Smooth muscle cell (in vitro differentiated cells): ENCODE data around the gene LPAR3. TPM values are rescaled to one million over a fixed set of nuclear protein-coding genes. Genes with fewer than 3 reads are reported as not detected.

Source experiments
- DNase-seq: peaks from one replicate; lab custom pipeline; 2025; ENCODE audit not compliant: unreplicated experiment; lab: John Stamatoyannopoulos, UW
- H2AFZ ChIP-seq: fragments of 200-600 bp; sonication (generic); 2 replicates; pipeline ENCODE4 v1.6.0; 2016; ENCODE audit warnings: antibody characterized with exemption, low read depth, mild to moderate bottlenecking
- H3F3A ChIP-seq: fragments of 200-600 bp; sonication (generic); 2 replicates; pipeline ENCODE4 v1.6.0; 2017; ENCODE audit warnings: antibody characterized with exemption, low read depth
- H3K27ac ChIP-seq: fragments of 200-600 bp; sonication (generic); 2 replicates; pipeline ENCODE4 v1.5.1; 2016; ENCODE audit warnings: low read depth, mild to moderate bottlenecking
- H3K27me3 ChIP-seq: fragments of 200-600 bp; sonication (generic); 2 replicates; pipeline ENCODE4 v1.6.1; 2016; ENCODE audit warnings: low read depth, mild to moderate bottlenecking
- H3K36me3 ChIP-seq: fragments of 200-600 bp; sonication (generic); 2 replicates; pipeline ENCODE4 v1.5.1; 2016; ENCODE audit warnings: low read depth
- H3K4me1 ChIP-seq: fragments of 200-600 bp; sonication (generic); 2 replicates; pipeline ENCODE4 v1.5.1; 2016; ENCODE audit warnings: low read depth
- H3K4me2 ChIP-seq: fragments of 200-600 bp; sonication (generic); 2 replicates; pipeline ENCODE4 v1.6.0; 2016; ENCODE audit warnings: mild to moderate bottlenecking
- H3K4me3 ChIP-seq: fragments of 200-600 bp; sonication (generic); 2 replicates; pipeline ENCODE4 v1.5.1; 2016; ENCODE audit warnings: mild to moderate bottlenecking
- H3K79me2 ChIP-seq: fragments of 200-600 bp; sonication (generic); 2 replicates; pipeline ENCODE4 v1.6.0; 2016; ENCODE audit warnings: low read depth, mild to moderate bottlenecking
- H3K9ac ChIP-seq: fragments of 200-600 bp; sonication (generic); 2 replicates; pipeline ENCODE4 v1.6.0; 2016; ENCODE audit warnings: low read depth
- H3K9me3 ChIP-seq: fragments of 200-600 bp; sonication (generic); replicated peaks from 2 replicates; pipeline ENCODE4 v1.5.1; 2016; ENCODE audit warnings: low read depth
- H4K20me1 ChIP-seq: fragments of 200-600 bp; sonication (generic); 2 replicates; pipeline ENCODE4 v1.6.0; 2016; ENCODE audit warnings: low read depth
- WGBS: methylation state at CpG from one replicate; pipeline ENCODE4 v1.1.7; 2016; ENCODE audit warnings: low lambda C conversion rate; 5-methylcytosine and 5-hydroxymethylcytosine counted together
- polyA plus RNA-seq: library from polyadenylated mRNA; unstranded; fragments of >200 nt; fragmentation: Nextera tagmentation; extraction: Ambion mirVana; gene quantifications from 2 replicates; pipeline ENCODE4 v1.2.1, GENCODE V29; 2016
- total RNA-seq: library from RNA; depleted of rRNA; stranded (reverse); fragments of >200 nt; gene quantifications from 2 replicates; pipeline ENCODE4 v1.2.3, GENCODE V29; 2014
- TF ChIP-seq, protein P1 (sequence below): fragments of 200-600 bp; sonication (generic); IDR thresholded peaks from 2 replicates; pipeline ENCODE4 v1.5.1; 2017; ENCODE audit warnings: borderline replicate concordance, mild to moderate bottlenecking, antibody characterized with exemption; ENCODE audit not compliant: insufficient read depth, poor library complexity, severe bottlenecking

The LPAR3 gene
- total and polyA plus RNA-seq, 2 experiments from 2014 or later, result 0.78 to 0.94 TPM

DNA sequence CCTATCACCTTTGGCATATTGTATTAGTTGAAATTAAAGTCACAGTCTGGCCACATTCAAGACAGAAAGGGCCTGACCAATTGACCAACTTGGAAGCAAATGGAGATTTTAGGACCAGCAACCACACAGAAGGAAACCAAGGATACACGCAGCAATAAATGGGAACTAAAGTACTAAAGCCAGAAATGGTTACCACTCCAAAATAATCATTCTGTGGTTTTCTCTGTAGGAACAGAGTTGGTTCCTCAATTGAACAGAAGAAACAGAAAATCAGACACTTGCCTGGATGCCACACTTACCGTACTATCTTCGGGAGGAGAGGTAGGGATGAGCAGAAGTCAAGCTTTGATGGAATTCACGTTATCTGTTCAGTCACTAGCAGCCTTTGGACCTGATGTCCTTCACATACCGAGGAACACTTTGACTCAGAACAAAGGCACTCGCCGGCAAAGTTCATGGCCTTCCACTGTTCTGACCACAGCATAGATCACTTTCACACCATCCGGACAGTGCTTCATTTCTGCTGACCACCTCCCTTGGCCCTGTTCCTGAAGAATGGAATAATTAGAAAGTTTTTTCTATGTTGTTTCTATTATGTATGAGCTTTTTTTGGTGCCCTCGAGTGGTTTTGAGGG lies 96.9 kb downstream of the LPAR3 start:
- Histone ChIP-seq H3K9ac (no peak overlapping the region), H4K20me1 (no peaks in the 10 kb centered on the region), H3K79me2 (no peaks in the 10 kb centered on the region), H3K9me3 (peaks cover 5% of the 10 kb centered on the region), H3K27ac (no peak overlapping the region), H3K4me1 (no peaks in the 10 kb centered on the region), H3F3A (no peaks in the 10 kb centered on the region), H3K36me3 (no peaks in the 10 kb centered on the region), H3K4me3 (no peak overlapping the region), H3K27me3 (no peaks in the 10 kb centered on the region), H3K4me2 (no peak overlapping the region), H2AFZ (no peak overlapping the region)
- DNase-seq, result no peak
- 90% methylated on average over 9 of the region's 9 CpGs for WGBS
- TF ChIP-seq, protein P1, sequence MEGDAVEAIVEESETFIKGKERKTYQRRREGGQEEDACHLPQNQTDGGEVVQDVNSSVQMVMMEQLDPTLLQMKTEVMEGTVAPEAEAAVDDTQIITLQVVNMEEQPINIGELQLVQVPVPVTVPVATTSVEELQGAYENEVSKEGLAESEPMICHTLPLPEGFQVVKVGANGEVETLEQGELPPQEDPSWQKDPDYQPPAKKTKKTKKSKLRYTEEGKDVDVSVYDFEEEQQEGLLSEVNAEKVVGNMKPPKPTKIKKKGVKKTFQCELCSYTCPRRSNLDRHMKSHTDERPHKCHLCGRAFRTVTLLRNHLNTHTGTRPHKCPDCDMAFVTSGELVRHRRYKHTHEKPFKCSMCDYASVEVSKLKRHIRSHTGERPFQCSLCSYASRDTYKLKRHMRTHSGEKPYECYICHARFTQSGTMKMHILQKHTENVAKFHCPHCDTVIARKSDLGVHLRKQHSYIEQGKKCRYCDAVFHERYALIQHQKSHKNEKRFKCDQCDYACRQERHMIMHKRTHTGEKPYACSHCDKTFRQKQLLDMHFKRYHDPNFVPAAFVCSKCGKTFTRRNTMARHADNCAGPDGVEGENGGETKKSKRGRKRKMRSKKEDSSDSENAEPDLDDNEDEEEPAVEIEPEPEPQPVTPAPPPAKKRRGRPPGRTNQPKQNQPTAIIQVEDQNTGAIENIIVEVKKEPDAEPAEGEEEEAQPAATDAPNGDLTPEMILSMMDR, result no peak

DNA sequence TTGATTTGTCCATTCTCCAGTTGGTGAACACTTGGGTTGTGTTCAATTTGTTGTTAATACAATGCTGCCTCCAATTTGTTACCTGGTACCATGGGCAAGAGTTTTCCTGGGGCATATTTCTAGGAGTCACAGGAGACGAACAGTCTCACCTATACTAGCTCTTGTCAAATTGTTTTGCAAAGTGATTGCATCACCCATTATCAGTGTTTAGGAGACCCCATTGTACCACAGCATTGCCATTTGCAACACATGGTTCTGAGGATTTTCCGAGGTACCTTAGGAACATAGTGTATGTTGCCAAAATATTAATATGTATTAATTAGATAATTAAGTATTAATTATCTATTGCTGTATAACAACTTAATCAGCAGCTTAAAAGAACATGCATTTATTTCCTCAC lies 97.8 kb downstream of the LPAR3 start:
- H3K27me3 ChIP-seq, result no peaks in the 10 kb centered on the region
- no peak overlapping the region for H2AFZ ChIP-seq
- H3K9me3 ChIP-seq, result peaks cover 5% of the 10 kb centered on the region
- no peaks in the 10 kb centered on the region for H4K20me1 ChIP-seq
- TF ChIP-seq, protein P1, result no peak
- no peaks in the 10 kb centered on the region for H3K79me2 ChIP-seq
- no peak overlapping the region for H3K4me3 ChIP-seq
- H3K36me3 ChIP-seq, result no peaks in the 10 kb centered on the region
- H3K4me1 ChIP-seq, result no peaks in the 10 kb centered on the region
- no peak for DNase-seq
- no peak overlapping the region for H3K27ac ChIP-seq
- 100% methylated on average over 2 of the region's 2 CpGs for WGBS
- no peaks in the 10 kb centered on the region for H3F3A ChIP-seq
- H3K4me2 ChIP-seq, result no peak overlapping the region
- no peak overlapping the region for H3K9ac ChIP-seq

DNA sequence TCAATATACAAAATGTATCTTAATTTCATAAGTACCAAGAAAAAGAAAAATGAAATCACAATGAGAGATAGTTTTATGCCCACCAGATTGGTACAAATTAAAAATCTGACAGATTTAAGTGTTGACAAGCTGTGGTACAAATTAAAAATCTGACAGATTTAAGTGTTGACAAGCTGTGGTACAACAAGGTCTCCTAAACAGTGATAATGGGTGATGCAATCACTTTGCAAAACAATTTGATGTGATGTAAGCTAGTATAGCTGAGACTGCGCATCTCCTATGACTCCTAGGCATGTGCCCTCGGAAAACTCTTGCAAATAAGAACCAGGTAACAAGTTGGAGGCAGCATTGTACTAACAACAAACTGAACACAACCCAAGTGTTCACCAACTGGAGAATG lies 100.6 kb downstream of the LPAR3 start:
- Histone ChIP-seq H4K20me1 (no peaks in the 10 kb centered on the region), H3K9me3 (peaks cover 5% of the 10 kb centered on the region)
- WGBS, result 98% methylated on average over 2 of the region's 2 CpGs

DNA sequence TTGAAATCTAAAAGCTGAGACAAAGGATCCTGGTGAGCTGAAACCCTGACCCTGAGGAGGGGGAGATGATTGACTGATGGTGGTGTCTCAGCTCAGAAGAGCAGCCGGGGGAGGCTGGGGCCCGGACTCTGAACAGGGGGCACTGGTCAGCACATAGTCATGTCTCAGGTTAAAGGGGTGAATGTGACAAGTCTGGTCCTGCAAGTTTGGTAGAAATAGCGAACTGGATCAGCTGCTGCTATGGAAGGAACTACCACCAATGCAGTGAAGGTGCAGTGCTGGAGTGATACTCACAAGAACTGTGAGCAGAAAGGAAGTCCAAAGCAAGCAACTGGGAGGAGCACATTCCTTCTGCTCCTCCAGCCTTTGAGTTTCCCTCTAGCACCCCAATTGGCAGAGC lies 104.0 kb downstream of the LPAR3 start:
- H3K27ac ChIP-seq, result no peak overlapping the region
- no peak overlapping the region for H3K4me2 ChIP-seq

More for the DNA sequence above, 100.6 kb downstream of the LPAR3 start:
- Histone ChIP-seq H3K4me1 (no peaks in the 10 kb centered on the region), H3K36me3 (no peaks in the 10 kb centered on the region), H3K9ac (no peak overlapping the region), H3K27me3 (no peaks in the 10 kb centered on the region), H3K79me2 (no peaks in the 10 kb centered on the region), H3K4me3 (no peak overlapping the region), H3K4me2 (no peak overlapping the region), H3F3A (no peaks in the 10 kb centered on the region), H2AFZ (no peak overlapping the region), H3K27ac (no peak overlapping the region)
- TF ChIP-seq, protein P1, result no peak
- no peak for DNase-seq

More for the DNA sequence above, 104.0 kb downstream of the LPAR3 start:
- no peaks in the 10 kb centered on the region for H4K20me1 ChIP-seq
- no peaks in the 10 kb centered on the region for H3K36me3 ChIP-seq
- H2AFZ ChIP-seq, result no peak overlapping the region
- H3K4me3 ChIP-seq, result no peak overlapping the region
- no peak overlapping the region for H3K9ac ChIP-seq
- H3F3A ChIP-seq, result no peaks in the 10 kb centered on the region
- peaks cover 5% of the 10 kb centered on the region for H3K9me3 ChIP-seq
- no peaks in the 10 kb centered on the region for H3K4me1 ChIP-seq
- no peaks in the 10 kb centered on the region for H3K79me2 ChIP-seq
- TF ChIP-seq, protein P1, result no peak
- WGBS, result 67% methylated on average over 3 of the region's 3 CpGs
- no peaks in the 10 kb centered on the region for H3K27me3 ChIP-seq
- DNase-seq, result no peak
